Measurements from ENCODE around the gene ZNF140. TPM values are rescaled to one million over a fixed set of nuclear protein-coding genes. Genes with fewer than 3 reads are reported as not detected.

Gene ZNF140
- total and polyA plus RNA-seq, 2 of the 13 experiments (the other 11 are each of a cell fraction or from before 2014, with no cell fraction given): 8.7 to 13.5 TPM

- TF ChIP-seq ZNF775 (CRISPR knock-in tag; IDR thresholded peaks at IDR 0.05; ENCODE audit: borderline replicate concordance) (no peak), TBL1XR1 (IDR thresholded peaks at IDR 0.05; ENCODE audit: borderline replicate concordance, low read length, partially characterized antibody) (peak; percentile 34), MTF2 (CRISPR knock-in tag; IDR thresholded peaks at IDR 0.05; ENCODE audit: borderline replicate concordance) (peak; percentile 32; the same call in 1 of the 2 replicates), RBM39 (IDR thresholded peaks at IDR 0.05; ENCODE audit: low read depth, low read length, poor library complexity, severe bottlenecking) (peak; percentile 71), FOXO4 (CRISPR knock-in tag; conservative IDR thresholded peaks at IDR 0.05) (0 out of 2 replicates have a peak, but pooled peaks have one; percentile 81), ATF7-NPFF (CRISPR knock-in tag; IDR thresholded peaks at IDR 0.05; ENCODE audit: low read depth) (0 out of 2 replicates have a peak, but pooled peaks have one; percentile 30), ATAD3A (CRISPR knock-in tag; IDR thresholded peaks at IDR 0.05) (no peak), ZNF550 (CRISPR knock-in tag; IDR thresholded peaks at IDR 0.05; ENCODE audit: borderline replicate concordance) (no peak), SPEN (CRISPR knock-in tag; IDR thresholded peaks at IDR 0.05; ENCODE audit: low read depth) (no peak; the same call in 1 of the 2 replicates), E2F1 (CRISPR knock-in tag; IDR thresholded peaks at IDR 0.05) (peak; percentile 2; the same call in 1 of the 2 replicates), CREB3 (CRISPR knock-in tag; IDR thresholded peaks at IDR 0.05) (peak; percentile 67; the same call in 1 of the 2 replicates), STAT5B (CRISPR knock-in tag; IDR thresholded peaks at IDR 0.05) (0 out of 2 replicates have a peak, but pooled peaks have one; percentile 32), CERS6 (CRISPR knock-in tag; IDR thresholded peaks at IDR 0.05) (peak; percentile 71; the same call in 1 of the 2 replicates), GATA4 (IDR thresholded peaks at IDR 0.05; ENCODE audit: borderline replicate concordance, low read depth) (0 out of 2 replicates have a peak, but pooled peaks have one; percentile 56), DR1 (CRISPR knock-in tag; IDR thresholded peaks at IDR 0.05) (no peak), SP1 (IDR thresholded peaks at IDR 0.05) (no peak), SP1 (CRISPR knock-in tag; IDR thresholded peaks at IDR 0.05) (peak; percentile 40; the same call in 1 of the 2 replicates), BCL6 (CRISPR knock-in tag; IDR thresholded peaks at IDR 0.05) (peak; percentile 31; the same call in 1 of the 2 replicates), THAP7 (CRISPR knock-in tag; IDR thresholded peaks at IDR 0.05) (peak; percentile 49; the same call in 1 of the 2 replicates), TAF15 (IDR thresholded peaks at IDR 0.05; ENCODE audit: low read depth, low read length, poor library complexity, severe bottlenecking) (peak; percentile 31), SMAD9 (CRISPR knock-in tag; IDR thresholded peaks at IDR 0.05) (peak; percentile 56; the same call in 1 of the 2 replicates), HMG20B (CRISPR knock-in tag; conservative IDR thresholded peaks at IDR 0.05) (no peak), HNRNPL (IDR thresholded peaks at IDR 0.05; ENCODE audit: low read depth, low read length) (0 out of 2 replicates have a peak, but pooled peaks have one; percentile 35), ZFAT (CRISPR knock-in tag; conservative IDR thresholded peaks at IDR 0.05) (0 out of 2 replicates have a peak, but pooled peaks have one; percentile 44)
Observed at GRCh38 chr12:133080368-133081158, at the start of gene ZNF140 (continued).

All from HepG2 (cell line).